GM19328 (cell line): ENCODE results near the gene CFAP97D2.
"Not testable (repeated sequence)": the region's sequence is repeated elsewhere in the genome, so short reads cannot be mapped to it uniquely, and the experiment has no call there.

Source experiments
- ATAC-seq: cut with Tn5 transposase; IDR thresholded peaks from one replicate; pipeline ENCODE4 v1.9.1; 2021; ENCODE audit warnings: mild to moderate bottlenecking, moderate library complexity; ENCODE audit not compliant: unreplicated experiment

CFAP97D2 gene

GRCh38 chr13:114142640-114143490, 36.2 kb upstream of the CFAP97D2 start:
- no peak for ATAC-seq

- ATAC-seq, result no peak
Measured at GRCh38 chr13:114143806-114144605, 35.1 kb upstream of the CFAP97D2 start.

- no peak for ATAC-seq
Measured at GRCh38 chr13:114144606-114145244, 34.3 kb upstream of the CFAP97D2 start.

DNA sequence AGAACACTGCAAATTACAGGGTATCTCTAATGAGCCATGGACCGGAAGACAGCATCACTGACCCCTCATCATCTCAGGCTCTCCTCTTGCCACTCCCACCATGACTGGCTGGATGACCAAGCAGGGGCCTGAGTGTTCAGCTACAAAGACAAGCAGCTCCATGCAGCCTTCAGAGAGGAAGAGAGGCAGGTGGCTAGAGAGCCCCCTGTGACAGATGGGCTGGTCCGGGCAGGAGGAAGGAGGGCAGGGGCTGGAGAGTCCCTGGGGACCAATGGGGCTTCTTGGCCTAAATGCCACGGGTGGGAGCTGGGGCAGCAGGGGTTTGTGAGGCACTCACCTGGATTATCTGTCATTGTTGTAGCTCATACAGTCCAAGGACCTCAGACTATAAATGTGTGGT, 33.8 kb upstream of the CFAP97D2 start:
- no peak for ATAC-seq

GRCh38 chr13:114145722-114146121, 33.3 kb upstream of the CFAP97D2 start:
- no peak for ATAC-seq

DNA sequence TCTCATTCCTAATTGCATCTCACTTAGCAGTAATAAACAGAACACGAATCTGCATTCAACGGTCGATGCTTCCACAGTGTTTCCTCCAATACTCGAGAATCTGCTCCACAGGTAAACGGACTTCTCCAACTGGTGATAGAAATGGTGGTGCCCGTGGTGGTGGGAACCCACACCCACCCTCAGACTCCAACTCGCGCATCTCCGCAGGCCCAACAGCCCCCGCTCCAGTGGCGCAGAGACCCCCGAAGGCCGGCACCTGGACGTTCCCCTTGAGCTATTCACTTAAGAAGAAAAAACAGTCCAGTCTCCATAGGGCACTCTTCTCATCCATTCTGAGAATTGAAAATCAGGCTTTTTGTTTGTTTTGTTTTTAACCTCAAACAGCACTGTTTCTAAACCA, 32.9 kb upstream of the CFAP97D2 start:
- no peak for ATAC-seq

GRCh38 chr13:114146629-114147028, 32.4 kb upstream of the CFAP97D2 start:
- no peak for ATAC-seq

- ATAC-seq, result no peak
Measured at GRCh38 chr13:114147803-114148520, 31.1 kb upstream of the CFAP97D2 start.

DNA sequence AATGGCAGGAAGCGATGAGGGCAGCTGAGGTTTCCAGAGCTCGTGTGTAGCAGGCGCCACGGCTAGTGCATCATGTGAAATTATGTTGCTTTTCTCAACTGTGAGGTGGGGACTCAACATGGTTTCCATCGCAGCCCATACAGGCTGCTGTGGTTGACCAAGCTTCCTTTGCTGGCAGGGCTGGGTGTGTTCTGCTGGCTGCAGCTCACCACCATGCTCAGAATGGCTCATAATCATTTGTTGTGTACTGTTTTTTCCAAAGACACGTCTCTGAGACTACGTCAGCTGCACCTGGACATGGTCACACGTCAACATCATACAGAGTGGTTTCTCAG, 30.6 kb upstream of the CFAP97D2 start:
- ATAC-seq, result peak; percentile 76

DNA sequence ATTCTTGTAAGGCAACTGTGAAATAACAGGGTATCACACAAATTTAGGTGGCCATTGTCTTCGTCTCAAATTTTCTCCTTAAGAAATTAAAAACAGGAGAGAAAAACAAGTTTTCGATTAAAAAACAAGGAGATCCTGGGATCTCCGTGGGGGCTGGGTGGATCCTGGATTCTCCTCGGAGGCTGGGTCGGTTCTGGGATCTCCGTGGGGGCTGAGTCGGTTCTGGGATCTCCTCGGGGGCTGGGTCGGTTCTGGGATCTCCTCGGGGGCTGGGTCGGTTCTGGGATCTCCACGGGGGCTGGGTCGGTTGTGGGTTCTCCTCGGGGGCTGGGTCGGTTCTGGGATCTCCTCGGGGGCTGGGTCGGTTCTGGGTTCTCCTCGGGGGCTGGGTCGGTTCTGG, 30.2 kb upstream of the CFAP97D2 start:
- ATAC-seq, result not testable (repeated sequence)

- no peak for ATAC-seq
Measured at GRCh38 chr13:114149774-114150740, 29.0 kb upstream of the CFAP97D2 start.

DNA sequence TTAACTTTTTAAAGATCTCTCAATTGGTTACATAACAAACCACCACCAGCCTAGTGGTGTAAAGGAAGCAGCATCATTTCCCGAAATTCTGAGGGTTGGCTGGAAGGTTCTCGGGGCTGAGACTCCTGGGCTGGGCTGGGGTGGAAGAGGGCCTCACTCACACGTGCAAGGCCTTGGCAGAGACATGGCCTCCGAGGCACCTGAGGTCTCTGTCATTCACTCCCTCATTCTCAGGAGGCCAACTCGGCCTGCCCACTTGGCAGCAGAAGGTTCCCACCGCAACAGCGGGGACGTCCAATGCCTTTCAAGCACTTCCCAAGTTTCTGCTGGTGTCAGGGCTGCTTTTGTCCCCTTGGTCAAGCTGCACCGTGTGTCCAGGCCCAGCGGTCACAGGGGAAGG, 28.0 kb upstream of the CFAP97D2 start:
- ATAC-seq, result no peak

GRCh38 chr13:114151565-114152284, 27.3 kb upstream of the CFAP97D2 start:
- ATAC-seq, result no peak

DNA sequence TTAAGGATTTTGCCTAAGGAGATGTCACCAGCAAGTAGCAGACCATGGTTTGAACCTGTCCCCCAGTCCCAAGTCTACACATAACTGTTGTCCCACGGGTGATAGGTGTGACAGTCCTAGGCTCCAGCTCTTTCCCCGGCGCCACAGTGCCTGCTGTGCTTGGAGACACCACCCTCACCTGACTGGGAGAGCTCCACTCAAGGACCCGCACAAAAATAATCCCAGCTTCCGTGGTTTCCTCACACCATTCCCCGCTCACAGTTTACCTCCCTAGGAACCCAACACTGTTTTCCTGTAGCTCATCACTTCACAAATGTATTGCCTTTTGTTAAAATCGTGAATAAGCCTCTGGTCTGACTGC, 26.8 kb upstream of the CFAP97D2 start:
- no peak for ATAC-seq

DNA sequence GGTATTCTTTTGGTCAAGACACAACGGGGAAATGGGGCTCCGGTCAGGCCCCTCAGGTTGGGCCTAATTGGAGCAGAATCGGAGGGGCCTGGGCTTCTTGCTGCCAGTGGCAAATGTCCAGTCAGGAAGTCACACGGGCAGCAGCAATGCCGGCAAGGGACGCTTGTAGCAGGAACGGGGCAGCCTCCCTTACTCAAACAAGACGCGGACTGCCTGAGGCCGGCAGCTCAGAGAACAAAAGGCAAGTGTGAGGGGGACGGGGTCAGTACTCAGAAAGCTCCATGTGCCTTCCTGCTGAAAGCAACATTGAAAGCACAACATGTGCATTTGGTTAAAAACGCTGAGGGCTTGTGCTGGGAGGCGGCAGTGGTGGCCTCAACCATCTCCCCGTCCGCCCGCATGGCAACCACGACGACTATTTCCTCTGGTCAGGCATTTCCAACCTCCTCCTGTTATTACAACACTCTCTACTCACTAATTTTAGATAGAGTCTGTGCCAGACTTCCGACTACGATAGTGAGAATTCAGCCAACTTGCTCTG, 26.2 kb upstream of the CFAP97D2 start:
- ATAC-seq, result no peak

DNA sequence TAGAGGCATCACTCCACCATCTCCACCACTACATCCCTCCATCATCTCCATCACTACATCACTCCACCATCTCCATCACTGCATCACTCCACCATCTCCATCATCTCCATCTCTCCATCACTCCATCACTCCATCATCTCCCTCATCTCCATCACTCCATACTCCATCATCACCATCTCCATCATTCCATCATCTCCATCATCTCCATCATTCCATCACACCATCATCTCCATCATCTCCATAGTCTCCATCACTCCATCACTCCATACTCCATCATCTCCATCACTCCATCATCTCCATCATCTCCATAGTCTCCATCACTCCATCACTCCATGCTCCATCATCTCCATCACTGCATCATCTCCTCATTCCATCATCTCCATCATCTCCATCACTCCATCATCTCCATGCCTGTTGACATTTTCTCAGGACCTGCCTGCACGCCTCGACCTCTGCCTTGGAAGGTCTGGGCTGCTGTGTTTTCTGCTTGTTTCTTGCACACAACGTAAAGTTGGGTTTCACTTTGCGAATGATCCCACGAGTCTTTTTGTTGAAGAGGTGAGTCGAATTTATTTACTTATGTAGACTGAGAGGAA, 25.5 kb upstream of the CFAP97D2 start:
- no peak for ATAC-seq

DNA sequence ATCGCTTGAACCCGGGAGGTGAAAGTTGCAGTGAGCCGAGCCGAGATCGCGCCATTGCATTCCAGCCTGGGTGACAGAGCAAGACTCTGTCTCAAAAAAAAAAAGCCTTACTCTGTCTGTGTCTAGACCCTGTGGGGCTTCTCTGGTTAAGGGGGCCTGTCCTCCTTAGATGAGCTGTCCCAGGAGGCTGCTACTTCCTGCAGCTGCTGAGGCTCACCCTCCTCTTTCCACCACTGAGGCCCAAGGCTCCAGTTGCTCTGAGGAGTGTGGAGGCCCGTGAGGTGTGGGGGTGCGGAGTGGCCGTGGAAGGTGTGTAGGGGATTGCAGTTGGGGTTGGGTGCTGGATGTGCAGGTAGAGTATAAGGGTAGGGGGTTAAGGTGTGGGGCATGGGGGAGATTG, 24.6 kb upstream of the CFAP97D2 start:
- no peak for ATAC-seq

DNA sequence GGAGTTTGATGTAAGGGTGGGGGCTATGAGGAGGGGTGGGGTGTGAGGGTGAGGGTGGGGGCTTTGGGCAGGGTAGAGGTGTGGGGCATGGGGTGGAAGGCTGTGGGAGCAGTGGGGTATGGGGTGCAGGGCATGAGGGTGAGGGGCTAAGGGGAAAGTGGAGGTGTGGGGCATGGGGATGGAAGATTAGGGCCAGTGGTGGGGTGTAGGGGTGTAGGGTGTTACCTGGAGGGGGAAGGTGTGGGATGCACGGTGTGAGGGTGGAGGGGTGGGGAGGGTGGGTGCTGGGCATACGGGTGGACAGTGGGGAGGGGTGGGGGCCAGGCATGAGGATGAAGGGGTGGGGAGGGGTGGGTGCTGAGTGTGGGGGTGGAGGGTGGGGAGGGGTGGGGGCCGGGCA, 23.7 kb upstream of the CFAP97D2 start:
- ATAC-seq, result no peak
